ENCODE results near the gene SCAMP2.

- TF ChIP-seq POLR2A (IDR thresholded peaks at IDR 0.05), result no peak
- TF ChIP-seq CTCF (IDR thresholded peaks at IDR 0.05), result no peak
Observed at GRCh38 chr15:74829486-74829885, 43.7 kb downstream of the SCAMP2 start.
